ENCODE measurements around the gene NEUROD4. TPM values are rescaled to one million over a fixed set of nuclear protein-coding genes. Genes with fewer than 3 reads are reported as not detected.
"Not testable (repeated sequence)": the region's sequence is repeated elsewhere in the genome, so short reads cannot be mapped to it uniquely, and the experiment has no call there.

Gene NEUROD4, protein sequence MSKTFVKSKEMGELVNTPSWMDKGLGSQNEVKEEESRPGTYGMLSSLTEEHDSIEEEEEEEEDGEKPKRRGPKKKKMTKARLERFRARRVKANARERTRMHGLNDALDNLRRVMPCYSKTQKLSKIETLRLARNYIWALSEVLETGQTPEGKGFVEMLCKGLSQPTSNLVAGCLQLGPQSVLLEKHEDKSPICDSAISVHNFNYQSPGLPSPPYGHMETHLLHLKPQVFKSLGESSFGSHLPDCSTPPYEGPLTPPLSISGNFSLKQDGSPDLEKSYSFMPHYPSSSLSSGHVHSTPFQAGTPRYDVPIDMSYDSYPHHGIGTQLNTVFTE
- not detected in 2 replicates for total RNA-seq (2014; rRNA removed; shearing (Covaris generic); ENCODE audit: low replicate concordance)

DNA sequence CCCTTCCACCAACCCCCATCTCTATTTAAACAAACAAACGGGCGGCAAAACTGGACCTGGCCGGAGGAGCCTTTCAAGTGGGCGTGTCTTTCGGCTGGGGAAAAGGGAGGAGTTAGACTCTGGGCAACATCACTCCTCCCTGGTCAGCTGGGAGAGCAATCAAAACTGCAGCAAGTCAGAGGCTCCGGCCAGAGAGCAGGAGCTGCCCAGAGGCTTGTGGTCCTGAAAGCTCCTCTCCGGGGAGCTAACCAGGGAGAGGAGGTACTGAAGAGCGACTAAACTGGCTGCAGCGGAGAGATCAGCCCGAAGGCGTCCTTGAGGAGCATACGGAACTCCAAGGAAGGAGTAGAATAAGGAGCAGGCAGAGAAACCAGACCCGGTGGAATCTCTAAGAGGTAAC, at the start of gene NEUROD4:
Gene NEUROD4 (plus strand): TSS at position 191 of the 400 bp plus-strand sequence. CDS start 6,466 bp downstream, outside the sequence.
- H3K27me3 ChIP-seq, result peaks cover 20% of the 10 kb centered on the region
- peak; percentile 57 for DNase-seq
- no peaks in the 10 kb centered on the region for H3K36me3 ChIP-seq
- no peak within 1 kb of the TSS for H3K4me3 ChIP-seq
- no peaks in the 10 kb centered on the region for H3K9me3 ChIP-seq

DNA sequence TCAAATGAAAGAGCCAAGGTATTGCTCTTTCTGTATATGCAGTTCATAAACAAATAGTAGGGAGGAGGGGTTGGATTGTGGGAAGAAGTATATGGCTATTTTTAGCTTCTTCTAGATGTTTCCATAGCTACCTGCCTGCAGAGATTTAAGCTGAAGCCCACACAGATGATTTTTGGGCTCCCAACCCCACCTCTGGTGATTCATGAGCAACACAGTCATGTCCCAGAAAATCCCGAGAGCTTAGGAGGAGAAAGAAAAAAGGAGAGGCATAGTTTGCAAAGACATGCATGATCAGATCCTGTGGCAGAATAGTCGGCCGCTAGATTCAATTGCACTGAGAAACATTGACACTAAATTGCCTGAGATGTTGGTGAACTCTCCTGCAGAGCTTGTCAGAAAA, 49.0 kb upstream of the NEUROD4 start:
- Histone ChIP-seq H3K36me3 (no peaks in the 10 kb centered on the region), H3K9me3 (no peaks in the 10 kb centered on the region), H3K27me3 (peaks cover 3% of the 10 kb centered on the region; the same call in 1 of the 2 replicates), H3K4me3 (no peak overlapping the region)
- no peak for DNase-seq

DNA sequence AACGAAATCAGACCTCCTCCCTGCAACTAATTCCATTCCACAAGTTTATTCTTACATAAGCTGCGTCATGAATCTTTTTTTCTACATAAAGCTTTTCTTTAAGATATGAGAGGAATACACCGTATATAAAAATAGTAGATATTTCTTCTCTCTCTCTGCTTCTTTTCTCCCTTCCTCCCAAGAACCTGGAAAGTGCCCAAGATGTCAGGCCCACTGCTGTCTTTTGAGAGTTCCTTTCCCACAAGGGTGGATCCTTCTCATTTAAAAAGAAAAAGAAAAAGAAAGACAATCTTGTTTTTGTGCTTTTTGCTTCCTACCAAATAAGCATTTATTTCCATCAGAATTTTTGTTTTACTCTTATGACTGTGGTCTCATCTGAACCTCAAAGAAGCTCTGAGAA, 46.2 kb upstream of the NEUROD4 start:
- DNase-seq, result no peak
- no peak overlapping the region for H3K4me3 ChIP-seq
- no peaks in the 10 kb centered on the region for H3K9me3 ChIP-seq
- H3K27me3 ChIP-seq, result peaks cover 3% of the 10 kb centered on the region; the same call in 1 of the 2 replicates
- H3K36me3 ChIP-seq, result no peaks in the 10 kb centered on the region

DNA sequence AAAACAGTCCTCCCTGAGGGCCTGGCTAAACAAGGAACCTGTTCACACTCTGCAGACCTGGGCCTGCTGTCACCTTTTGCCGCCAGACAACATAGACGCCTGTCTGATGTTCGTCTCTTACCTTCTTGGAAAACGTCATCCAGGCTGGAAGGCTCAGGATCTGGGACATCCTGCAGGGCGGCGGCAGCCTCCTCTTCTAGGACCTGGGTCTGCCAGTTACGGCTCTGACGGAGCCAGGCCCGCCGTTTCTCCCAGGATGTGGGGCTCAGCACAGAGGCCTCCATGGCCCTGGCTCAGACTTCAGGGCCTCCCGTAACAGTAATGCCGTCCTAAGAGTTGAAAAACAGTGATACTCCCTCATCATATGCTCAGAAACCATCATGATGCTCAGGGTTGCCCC, 45.5 kb upstream of the NEUROD4 start:
- Histone ChIP-seq H3K36me3 (no peaks in the 10 kb centered on the region), H3K4me3 (no peak overlapping the region), H3K27me3 (peaks cover 3% of the 10 kb centered on the region; the same call in 1 of the 2 replicates), H3K9me3 (no peaks in the 10 kb centered on the region)
- DNase-seq, result no peak

DNA sequence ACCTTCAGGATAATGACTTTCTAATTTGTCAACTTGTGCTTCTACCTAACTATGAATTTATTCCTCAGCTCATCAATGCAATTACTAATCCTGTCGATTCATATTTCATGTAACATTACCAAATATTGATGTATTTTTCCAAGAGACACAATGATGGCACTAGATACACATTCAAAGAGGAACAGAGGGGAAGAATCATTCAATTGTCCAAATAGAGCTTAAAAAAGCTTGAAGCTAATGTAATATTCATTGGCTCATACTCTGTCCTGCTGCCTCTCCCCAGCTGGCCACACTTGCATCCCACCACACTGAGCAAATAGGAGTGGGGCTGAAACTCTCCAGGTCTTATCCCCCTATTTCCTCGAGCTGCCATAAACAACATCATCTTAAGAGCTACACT, 44.5 kb upstream of the NEUROD4 start:
- H3K36me3 ChIP-seq, result no peaks in the 10 kb centered on the region
- H3K27me3 ChIP-seq, result peaks cover 3% of the 10 kb centered on the region; the same call in 1 of the 2 replicates
- DNase-seq, result no peak
- H3K9me3 ChIP-seq, result no peaks in the 10 kb centered on the region
- H3K4me3 ChIP-seq, result no peak overlapping the region

DNA sequence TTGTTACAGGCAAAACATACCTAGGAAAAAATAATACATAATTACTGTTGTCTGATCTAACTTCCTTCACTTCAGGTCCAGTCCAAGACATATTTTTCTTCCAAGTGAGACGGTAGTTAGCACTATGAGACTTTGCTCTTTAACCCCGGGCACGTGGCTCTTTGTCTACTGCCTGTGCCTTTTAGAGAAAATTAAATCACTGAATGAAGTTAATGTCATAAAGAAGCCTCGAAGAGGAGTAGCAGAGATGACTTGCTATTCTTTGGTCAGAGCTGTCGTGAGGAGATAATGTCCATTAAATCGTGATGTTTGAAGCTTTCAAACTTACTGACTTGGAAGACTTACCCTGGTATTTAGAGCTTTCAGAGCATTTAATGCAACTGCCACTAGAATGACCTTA, 43.9 kb upstream of the NEUROD4 start:
- H3K36me3 ChIP-seq, result no peaks in the 10 kb centered on the region
- no peak overlapping the region for H3K4me3 ChIP-seq
- no peaks in the 10 kb centered on the region for H3K9me3 ChIP-seq
- no peaks in the 10 kb centered on the region; the same call in 1 of the 2 replicates for H3K27me3 ChIP-seq
- DNase-seq, result no peak

DNA sequence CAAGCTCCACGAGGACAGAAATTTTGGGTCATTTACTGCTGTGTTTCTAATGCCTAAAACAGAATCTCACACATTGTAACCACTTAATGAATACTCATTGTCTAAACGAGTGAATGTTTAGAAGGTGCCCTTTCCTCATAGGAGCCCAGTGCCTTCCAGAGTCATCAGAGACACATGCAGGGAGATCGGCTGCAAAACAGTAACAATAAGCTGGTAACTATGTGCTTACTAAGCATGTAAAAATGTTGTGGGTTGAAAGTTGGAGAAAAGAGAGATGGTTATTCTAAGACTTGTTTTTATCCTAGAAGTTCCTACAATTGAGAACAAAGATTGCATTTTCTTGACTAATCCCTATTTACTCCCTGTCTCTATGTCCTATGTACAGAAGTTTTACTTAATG, 42.6 kb upstream of the NEUROD4 start:
- Histone ChIP-seq H3K36me3 (no peaks in the 10 kb centered on the region), H3K9me3 (no peaks in the 10 kb centered on the region), H3K4me3 (no peak overlapping the region), H3K27me3 (no peaks in the 10 kb centered on the region)
- peak; percentile 21 for DNase-seq

DNA sequence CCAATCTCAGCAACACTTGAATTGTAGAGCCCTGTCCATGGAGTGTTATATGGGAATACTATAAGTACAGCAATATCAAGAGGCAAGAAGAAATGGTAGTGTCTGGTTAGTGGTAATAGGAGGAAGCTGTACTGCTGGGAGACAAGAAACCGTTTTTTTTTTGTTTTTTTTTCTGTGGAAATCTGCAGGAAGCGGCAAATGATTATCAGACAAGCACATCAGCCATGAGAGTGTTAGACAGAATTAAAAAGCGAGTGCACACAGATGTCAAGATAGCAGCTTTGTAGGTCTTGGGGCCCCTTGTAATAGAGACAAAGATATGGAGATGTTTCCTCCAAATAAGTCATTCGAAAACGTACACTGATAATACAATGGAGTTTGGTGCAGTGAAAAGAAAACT, 41.9 kb upstream of the NEUROD4 start:
- no peak for DNase-seq

DNA sequence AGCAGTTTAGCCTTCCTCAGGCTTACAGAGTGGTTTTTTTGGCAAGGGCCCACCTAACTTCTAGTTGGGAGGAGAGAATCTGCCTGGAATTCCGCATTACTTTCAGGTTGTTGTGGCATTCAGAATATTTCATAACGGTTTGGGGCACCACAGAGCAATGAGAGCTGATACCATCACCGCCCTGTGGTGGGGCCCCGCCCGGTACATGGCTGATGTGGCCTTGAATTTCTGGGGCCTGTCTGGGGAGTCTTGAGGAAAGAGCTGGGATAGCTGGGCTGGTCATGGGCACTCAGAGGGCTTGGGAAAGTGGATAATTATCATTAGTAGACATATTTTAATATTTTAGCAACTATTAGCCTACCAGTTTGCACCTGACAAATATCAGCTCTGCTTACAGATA, 39.4 kb upstream of the NEUROD4 start:
- DNase-seq, result no peak
- no peaks in the 10 kb centered on the region for H3K9me3 ChIP-seq
- H3K4me3 ChIP-seq, result no peak overlapping the region
- no peaks in the 10 kb centered on the region for H3K36me3 ChIP-seq
- H3K27me3 ChIP-seq, result no peaks in the 10 kb centered on the region

More for the DNA sequence above, 41.9 kb upstream of the NEUROD4 start:
- Histone ChIP-seq H3K27me3 (no peaks in the 10 kb centered on the region), H3K36me3 (no peaks in the 10 kb centered on the region), H3K9me3 (no peaks in the 10 kb centered on the region), H3K4me3 (no peak overlapping the region)

DNA sequence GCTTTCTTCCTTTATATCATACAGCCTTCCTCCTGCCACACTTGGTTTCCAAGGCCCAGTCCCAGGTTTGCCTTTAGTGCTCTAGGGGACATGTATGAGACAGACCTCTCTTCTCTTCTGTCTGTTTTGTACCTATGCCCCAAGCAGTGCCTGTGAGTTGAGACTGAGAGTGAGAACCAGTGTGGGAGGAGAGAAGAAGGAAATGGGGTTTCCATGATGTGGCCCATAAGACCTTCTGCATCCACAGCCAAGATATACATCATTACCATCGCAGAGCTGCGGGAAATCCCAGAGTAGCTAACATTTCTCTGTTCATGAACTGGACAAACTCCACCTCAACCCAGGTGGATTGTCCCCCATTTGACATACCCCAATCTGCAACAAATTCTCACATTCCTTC, 38.0 kb upstream of the NEUROD4 start:
- H3K36me3 ChIP-seq, result no peaks in the 10 kb centered on the region
- DNase-seq, result no peak
- no peaks in the 10 kb centered on the region for H3K27me3 ChIP-seq
- no peaks in the 10 kb centered on the region for H3K9me3 ChIP-seq
- no peak overlapping the region for H3K4me3 ChIP-seq

DNA sequence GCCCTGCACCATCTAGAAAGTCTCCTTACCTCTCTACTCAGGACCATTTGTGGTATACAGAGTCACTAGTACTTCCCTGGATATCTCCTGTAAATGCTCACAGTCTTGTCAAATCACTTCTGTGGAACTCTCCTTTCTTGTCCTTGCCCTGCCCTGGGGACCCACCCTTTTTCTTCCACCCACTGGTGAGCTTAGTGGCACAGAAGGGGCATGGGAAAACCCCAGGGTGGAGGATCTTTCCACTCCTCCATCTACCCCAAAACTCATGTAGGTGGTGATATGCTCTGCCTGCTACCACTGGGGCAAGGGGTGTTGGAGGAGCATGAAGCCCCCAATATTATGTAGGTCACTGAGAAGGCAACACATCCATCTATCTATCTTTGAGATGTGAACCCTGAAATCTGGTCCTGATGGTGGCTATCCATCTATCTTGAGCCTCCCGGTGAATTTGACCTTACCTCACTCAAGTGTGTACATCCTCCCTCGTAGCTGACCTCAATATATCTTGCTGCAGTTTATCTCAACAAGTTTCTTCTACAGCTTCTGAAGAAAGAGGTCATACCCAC, 36.2 kb upstream of the NEUROD4 start:
- no peaks in the 10 kb centered on the region for H3K27me3 ChIP-seq
- no peak overlapping the region for H3K4me3 ChIP-seq
- no peak for DNase-seq
- H3K9me3 ChIP-seq, result no peaks in the 10 kb centered on the region
- H3K36me3 ChIP-seq, result no peaks in the 10 kb centered on the region

DNA sequence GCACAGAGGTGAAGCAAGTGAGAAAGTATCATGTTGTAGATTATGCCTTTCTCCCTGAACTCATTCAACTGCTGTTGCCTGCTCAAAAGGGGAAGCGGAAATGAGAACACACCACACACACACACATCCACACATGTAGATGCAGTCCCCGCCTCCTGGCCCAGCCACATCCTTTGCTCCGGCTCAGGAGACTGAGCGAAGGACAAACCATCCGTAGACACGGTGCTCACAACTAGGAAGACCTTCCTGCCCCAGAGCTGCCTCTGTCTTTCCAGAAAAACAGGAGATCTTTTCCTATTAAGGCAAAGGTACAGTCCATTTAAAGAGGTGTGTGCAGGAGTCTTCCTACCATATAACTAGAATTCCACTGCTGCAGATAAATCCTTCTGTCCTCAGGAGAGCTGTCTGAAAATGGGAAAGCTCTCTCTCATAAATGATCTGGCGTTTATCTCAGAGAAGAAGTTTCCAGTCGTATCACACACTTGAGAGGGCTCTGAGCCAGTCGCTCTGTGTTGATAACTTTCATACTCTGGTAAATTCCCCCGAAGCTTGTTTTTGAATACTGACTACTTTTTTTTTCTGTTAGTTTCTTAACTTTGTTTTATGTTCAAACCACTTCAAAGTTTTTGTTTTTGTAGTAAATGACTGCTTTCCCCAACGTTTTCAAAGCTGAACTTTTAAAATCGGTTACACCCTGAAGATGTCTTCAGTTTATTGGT, 35.0 kb upstream of the NEUROD4 start, which contains the start of gene TESPA1:
Gene TESPA1 (minus strand): TSS at position 105 of the 719 bp plus-strand sequence. CDS start 10,200 bp downstream, outside the sequence.
- no peaks in the 10 kb centered on the region for H3K27me3 ChIP-seq
- DNase-seq, result no peak
- H3K36me3 ChIP-seq, result no peaks in the 10 kb centered on the region
- no peaks in the 10 kb centered on the region for H3K9me3 ChIP-seq
- no peak within 1 kb of the TSS for H3K4me3 ChIP-seq

DNA sequence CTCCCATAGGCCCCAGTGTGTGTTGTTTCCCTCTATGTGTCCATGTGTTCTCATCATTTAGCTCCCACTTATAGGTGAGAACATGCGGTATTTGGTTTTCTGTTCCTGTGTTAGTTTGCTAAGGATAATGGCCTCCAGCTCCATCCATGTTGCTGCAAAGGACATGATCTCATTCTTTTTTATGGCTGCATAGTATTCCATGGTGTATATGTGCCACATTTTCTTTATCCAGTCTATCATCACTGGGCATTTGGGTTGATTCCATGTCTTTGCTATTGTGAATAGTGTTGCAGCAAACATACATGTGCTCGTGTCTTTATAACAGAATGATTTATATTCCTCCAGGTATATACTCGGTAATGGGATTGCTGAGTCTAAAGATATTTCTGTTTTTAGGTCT, 33.0 kb upstream of the NEUROD4 start:
- not testable (repeated sequence) for H3K9me3 ChIP-seq, H3K27me3 ChIP-seq, H3K36me3 ChIP-seq, H3K4me3 ChIP-seq, DNase-seq

DNA sequence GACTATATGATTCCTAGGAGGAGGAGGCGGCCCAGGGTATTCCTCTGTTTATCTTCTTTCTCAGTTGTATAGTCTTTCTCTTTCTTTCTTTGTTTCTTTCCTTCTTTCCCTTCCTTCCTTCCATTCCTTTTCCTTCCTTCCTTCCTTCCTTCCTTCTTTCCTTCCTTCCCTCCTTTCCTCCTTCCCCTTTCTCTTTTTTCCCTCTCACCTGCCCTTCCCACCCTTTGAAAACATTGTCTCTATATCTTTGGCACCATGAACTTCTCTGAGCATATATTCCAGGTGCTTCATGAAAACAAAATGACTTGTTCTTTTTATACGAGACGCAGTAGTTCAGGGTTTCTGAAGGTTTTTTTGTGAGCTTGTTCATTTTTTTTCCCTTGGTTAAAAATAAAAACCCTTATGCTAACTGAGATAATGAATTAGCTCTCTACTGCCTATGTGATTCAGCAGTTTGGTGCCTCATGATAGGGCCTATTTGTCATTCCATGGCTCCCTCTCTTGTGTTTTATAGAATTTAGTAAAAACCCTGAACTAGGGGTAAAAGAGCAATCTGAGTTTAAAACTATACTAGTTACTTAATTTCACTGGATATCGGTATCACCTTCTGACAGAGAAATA, 32.1 kb upstream of the NEUROD4 start:
- Histone ChIP-seq H3K27me3 (no peaks in the 10 kb centered on the region), H3K9me3 (no peaks in the 10 kb centered on the region), H3K36me3 (no peaks in the 10 kb centered on the region), H3K4me3 (no peak overlapping the region)
- DNase-seq, result no peak

DNA sequence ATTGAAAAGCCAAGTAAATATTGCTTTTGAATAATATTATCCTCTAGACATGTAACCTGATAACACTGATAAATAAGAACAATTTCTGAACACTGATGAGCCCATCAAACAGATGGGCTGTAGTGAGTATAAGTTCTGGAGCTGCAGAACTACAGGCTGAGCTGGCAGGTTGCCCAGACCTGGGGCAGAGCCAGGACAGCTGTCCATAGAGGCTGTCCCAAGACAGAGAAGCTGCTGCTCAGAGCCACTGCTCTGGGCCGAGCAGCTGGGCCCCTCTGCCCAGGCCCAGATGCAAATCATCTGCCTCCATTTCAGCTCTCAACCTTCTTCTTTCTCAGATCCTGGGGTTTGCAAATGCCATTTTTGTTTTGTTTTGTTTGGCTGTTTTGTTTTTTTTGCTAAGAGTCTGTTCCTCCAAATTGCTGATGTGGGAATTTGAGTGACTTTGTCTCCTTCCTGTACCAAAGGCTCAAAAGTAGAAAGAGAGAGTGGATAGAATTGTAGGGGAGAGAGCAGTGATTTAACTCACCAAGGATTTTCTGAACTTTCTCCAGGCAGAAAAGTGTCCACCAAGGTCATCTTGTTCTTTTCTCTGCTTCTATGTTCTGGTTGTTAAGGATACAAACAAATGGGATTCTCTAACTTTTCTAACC, 31.2 kb upstream of the NEUROD4 start:
- peak; percentile 41 for DNase-seq

DNA sequence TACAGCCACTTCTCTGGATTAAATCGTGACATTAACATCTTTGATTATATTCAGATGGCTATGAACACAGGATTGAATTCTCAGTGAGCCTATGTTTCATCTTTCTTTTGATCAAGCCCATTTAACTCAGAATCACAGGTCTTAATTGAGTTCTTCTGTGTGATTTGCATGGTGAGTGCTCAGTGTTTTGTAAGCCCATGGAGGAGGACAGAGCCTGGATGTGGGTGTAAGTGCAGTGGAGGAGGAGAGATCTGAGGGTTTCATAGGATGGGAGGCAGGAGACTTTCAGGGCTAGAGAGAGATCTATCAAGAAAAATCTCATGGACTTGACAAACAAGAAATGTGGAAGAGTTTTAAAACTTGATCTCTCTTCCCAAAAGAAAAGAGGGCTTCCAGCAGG, 29.9 kb upstream of the NEUROD4 start:
- no peak for DNase-seq
- H3K27me3 ChIP-seq, result no peaks in the 10 kb centered on the region
- no peaks in the 10 kb centered on the region for H3K9me3 ChIP-seq
- no peaks in the 10 kb centered on the region for H3K36me3 ChIP-seq
- no peak overlapping the region for H3K4me3 ChIP-seq

More for the DNA sequence above, 31.2 kb upstream of the NEUROD4 start:
- H3K36me3 ChIP-seq, result no peaks in the 10 kb centered on the region
- no peaks in the 10 kb centered on the region for H3K9me3 ChIP-seq
- H3K4me3 ChIP-seq, result no peak overlapping the region
- no peaks in the 10 kb centered on the region for H3K27me3 ChIP-seq

All from MG63 (cell line).